ENCODE measurements around the gene OR4S1. TPM values are rescaled to one million over a fixed set of nuclear protein-coding genes. Genes with fewer than 3 reads are reported as not detected.
A peak's percentile ranks its signal among the peaks of the same experiment; 100 is the strongest.
"Not testable (repeated sequence)": the region's sequence is repeated elsewhere in the genome, so short reads cannot be mapped to it uniquely, and the experiment has no call there.

OR4S1 gene, protein sequence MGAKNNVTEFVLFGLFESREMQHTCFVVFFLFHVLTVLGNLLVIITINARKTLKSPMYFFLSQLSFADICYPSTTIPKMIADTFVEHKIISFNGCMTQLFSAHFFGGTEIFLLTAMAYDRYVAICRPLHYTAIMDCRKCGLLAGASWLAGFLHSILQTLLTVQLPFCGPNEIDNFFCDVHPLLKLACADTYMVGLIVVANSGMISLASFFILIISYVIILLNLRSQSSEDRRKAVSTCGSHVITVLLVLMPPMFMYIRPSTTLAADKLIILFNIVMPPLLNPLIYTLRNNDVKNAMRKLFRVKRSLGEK
- total RNA-seq: not detected

DNA sequence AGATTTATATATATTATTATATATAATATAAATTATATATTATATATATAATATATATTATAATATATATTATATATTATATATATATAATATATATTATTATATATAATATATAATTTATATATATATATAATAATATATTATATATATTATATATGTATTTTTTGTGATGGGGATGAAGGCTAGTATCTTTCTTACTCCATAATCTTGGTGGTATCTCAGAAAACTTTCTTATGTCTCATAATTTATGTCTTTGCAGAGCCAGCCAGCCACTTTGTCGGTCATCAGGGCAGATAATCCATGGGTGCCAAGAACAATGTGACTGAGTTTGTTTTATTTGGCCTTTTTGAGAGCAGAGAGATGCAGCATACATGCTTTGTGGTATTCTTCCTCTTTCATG is at the start of gene OR4S1:
TSS of gene OR4S1 (plus strand) at position 301 of the 400 bp plus-strand sequence. CDS start at position 301, 0 bp downstream.
- H3K4me3 Mint-ChIP-seq: no peak within 1 kb of the TSS
- no peak for ATAC-seq
- peaks cover 16 to 42% of the 10 kb centered on the region in 2 donors for H3K27me3 Mint-ChIP-seq

DNA sequence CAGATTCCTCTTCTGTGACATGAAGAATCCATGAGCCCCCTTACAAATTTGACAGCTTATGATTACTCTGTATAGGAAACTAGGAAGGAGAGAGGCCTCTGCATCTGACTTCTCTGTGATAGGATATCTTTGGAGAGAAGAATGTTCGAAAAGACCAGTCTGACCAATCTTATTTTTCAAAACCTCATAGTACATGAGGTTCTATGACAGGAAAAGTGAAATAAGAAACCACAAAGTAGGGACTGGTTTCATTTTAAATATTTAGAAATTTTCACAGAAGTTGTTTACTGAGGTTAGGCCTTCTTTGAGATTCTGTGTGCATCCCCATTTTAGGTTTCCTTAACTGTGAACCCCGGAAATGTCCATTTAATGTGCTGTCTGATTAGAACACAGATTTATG is 44.4 kb upstream of the OR4S1 start:
- Mint-ChIP-seq H3K9me3 (no peaks in the 10 kb centered on the region), H3K4me3 (no peak overlapping the region), H3K27me3 (peaks cover 3 to 29% of the 10 kb centered on the region in 2 donors), H3K36me3 (no peaks in the 10 kb centered on the region), H3K27ac (no peak overlapping the region), H3K4me1 (ENCODE audit: low read depth in 2 of 2) (no peaks in the 10 kb centered on the region)
- DNase-seq (ENCODE audit: low spot score): no peak
- no peak for ATAC-seq

More for the DNA sequence above, at the start of gene OR4S1:
- Mint-ChIP-seq H3K4me1 (ENCODE audit: low read depth in 2 of 2) (no peaks in the 10 kb centered on the region), H3K9me3 (no peaks in the 10 kb centered on the region), H3K27ac (no peak within 1 kb of the TSS), H3K36me3 (no peaks in the 10 kb centered on the region)
- DNase-seq (ENCODE audit: low spot score): no peak

DNA sequence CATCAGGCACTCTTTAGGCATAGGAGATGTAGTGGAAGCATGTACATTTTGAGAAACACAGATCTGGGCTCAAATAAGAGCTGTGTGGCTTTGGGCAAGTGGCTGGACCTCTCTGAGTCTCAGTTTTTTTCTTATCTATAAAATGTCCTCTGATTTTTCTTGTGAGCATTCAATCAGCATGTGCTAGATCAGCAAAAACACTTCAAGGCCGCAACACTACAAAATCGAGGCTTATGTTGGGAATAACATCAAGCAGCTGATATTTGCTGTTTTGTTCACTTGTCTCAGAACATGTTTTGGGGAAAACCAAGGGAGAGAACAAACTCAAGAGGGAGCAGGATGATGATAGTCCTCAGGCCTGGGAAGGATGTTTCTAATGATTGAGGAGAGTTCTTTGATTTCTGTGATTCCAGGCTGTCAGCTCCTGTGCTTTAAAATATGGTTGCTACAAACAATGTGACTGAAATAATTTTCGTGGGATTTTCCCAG is 42.6 kb upstream of the OR4S1 start, which contains the start of gene OR4X1:
TSS of gene OR4X1 (plus strand) at position 439 of the 489 bp plus-strand sequence. CDS start at position 439, 0 bp downstream.
- H3K4me3 Mint-ChIP-seq: no peak within 1 kb of the TSS
- H3K36me3 Mint-ChIP-seq: no peaks in the 10 kb centered on the region
- peaks cover 0 to 18% of the 10 kb centered on the region in 2 donors for H3K27me3 Mint-ChIP-seq
- no peaks in the 10 kb centered on the region for H3K9me3 Mint-ChIP-seq
- H3K27ac Mint-ChIP-seq: no peak within 1 kb of the TSS
- DNase-seq (ENCODE audit: low spot score) (no peak), ATAC-seq (no peak)
- H3K4me1 Mint-ChIP-seq (ENCODE audit: low read depth in 2 of 2): no peaks in the 10 kb centered on the region

DNA sequence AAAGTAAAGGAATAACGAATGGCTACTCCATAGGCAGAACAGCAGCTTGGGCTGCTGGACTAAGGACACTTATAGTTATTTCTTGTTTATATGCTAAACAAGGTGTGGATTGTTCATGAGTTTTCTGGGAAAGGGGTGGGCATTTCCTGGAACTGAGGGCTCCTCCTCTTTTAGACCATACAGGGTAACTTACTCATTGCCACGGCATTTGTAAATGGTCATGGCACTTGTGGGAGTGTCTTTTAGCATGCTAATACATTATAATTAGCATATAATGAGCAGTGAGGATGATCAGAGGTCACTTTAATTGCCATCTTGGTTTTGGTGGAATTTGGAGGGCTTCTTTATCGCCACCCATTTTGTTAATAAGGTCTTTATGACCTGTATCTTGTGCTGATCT is 35.4 kb upstream of the OR4S1 start:
- peaks cover 7 to 11% of the 10 kb centered on the region in 2 donors for H3K27me3 Mint-ChIP-seq
- no peaks in the 10 kb centered on the region for H3K36me3 Mint-ChIP-seq
- H3K4me3 Mint-ChIP-seq: no peak overlapping the region
- no peaks in the 10 kb centered on the region for H3K4me1 Mint-ChIP-seq (ENCODE audit: low read depth in 2 of 2)
- ATAC-seq (no peak), DNase-seq (ENCODE audit: low spot score) (no peak)
- no peak overlapping the region for H3K27ac Mint-ChIP-seq
- H3K9me3 Mint-ChIP-seq: no peaks in the 10 kb centered on the region

DNA sequence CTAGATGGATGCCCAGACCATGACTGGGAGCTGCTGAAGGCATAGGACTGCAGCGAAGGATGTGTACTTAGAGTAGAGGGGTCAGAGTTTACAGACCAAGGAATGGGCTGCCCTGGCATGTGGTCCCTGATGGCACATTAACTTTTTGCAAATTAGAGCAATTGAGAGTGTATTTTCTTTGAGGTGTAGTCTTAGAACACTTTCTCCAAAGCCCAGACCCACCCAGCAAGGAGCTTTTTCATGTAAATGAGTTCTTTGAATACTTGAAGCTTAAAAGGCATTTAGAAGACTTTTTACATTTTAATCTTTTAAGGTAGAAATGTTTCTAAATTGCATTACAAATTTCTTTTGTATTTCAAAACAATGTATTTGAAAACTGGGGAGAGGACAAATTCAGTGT is 33.4 kb upstream of the OR4S1 start:
- Mint-ChIP-seq H3K27me3 (peaks cover 7 to 11% of the 10 kb centered on the region in 2 donors), H3K9me3 (no peaks in the 10 kb centered on the region), H3K4me1 (ENCODE audit: low read depth in 2 of 2) (no peaks in the 10 kb centered on the region), H3K4me3 (no peak overlapping the region), H3K36me3 (no peaks in the 10 kb centered on the region), H3K27ac (no peak overlapping the region)
- ATAC-seq (no peak), DNase-seq (ENCODE audit: low spot score) (no peak)

DNA sequence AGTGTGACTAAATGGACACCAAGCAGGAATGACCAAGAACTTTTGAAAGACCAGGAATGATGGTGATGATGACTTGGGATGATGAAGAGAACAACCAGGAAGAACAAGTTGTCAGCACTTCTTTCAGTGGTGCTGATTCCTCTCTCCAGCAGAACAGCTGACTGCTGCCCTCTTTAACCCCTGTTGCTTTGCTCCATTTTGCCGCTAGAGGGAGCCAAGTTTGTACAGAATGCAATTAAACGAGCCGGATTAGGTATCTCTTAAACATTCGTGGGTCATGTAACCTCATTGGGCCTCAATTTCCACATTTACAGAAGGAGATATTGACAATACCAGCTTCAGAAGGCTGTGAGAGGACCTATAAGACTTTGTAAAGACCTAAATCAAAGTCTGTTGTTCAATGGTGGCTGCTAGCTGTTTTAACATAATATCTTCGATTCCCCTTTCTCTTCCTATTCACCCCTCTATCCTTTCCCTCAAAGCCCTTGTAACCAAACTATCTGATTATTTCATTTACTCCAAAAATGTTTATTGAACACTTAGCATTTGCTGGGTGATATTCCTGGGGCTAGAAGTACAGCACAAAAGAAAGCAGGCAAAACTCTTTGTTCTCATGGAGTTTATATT is 1.9 kb downstream of the OR4S1 start:
- H3K4me1 Mint-ChIP-seq (ENCODE audit: low read depth in 2 of 2): no peaks in the 10 kb centered on the region
- no peaks in the 10 kb centered on the region for H3K36me3 Mint-ChIP-seq
- DNase-seq (ENCODE audit: low spot score): peak; percentile 70
- H3K27me3 Mint-ChIP-seq: peaks cover 16 to 30% of the 10 kb centered on the region in 2 donors
- no peak for ATAC-seq
- no peak overlapping the region for H3K27ac Mint-ChIP-seq
- H3K9me3 Mint-ChIP-seq: no peaks in the 10 kb centered on the region
- no peak overlapping the region for H3K4me3 Mint-ChIP-seq

DNA sequence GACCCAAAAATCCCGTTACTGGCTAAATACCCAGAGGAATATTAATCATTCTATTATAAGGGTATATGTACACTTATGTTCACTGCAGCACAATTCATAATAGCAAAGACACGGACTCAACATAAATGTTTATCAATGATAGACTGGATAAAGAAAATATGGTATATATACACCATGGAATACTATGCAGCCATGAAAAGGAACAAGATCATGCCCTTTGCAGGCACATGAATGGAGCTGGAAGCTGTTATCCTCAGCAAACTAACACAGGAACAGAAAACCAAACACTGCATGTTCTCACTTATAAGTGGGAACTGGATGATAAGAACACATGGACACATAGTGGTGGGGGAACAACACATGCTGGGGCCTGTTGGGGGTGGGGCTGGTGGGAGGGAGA is 7.6 kb downstream of the OR4S1 start:
- peaks cover 4 to 26% of the 10 kb centered on the region in 2 donors for H3K27me3 Mint-ChIP-seq
- not testable (repeated sequence) for DNase-seq (ENCODE audit: low spot score); H3K36me3 Mint-ChIP-seq

DNA sequence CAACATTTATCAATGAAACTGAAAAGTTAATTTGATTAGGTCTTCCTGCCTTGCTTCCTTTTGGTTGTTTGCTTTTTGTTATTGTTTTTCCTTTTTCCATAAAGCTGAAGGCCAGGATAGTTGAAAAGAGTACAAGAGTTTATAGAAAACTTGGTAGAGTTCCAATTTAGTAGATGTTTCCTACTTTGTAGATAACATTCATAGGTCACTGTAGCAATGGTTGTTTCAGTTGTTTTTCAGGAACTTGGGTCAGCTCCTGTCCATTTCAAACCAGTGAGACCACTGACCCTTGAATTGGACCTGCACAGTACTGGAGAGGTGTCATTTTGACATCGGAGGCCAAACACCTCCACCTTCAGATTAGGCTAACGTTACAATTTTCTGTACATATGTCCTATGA is 13.8 kb downstream of the OR4S1 start:
- not testable (repeated sequence) for H3K9me3 Mint-ChIP-seq; H3K4me3 Mint-ChIP-seq; H3K27ac Mint-ChIP-seq; H3K36me3 Mint-ChIP-seq; H3K4me1 Mint-ChIP-seq (ENCODE audit: low read depth in 2 of 2); ATAC-seq; DNase-seq (ENCODE audit: low spot score)
- peaks cover 13 to 20% of the 10 kb centered on the region in 2 donors for H3K27me3 Mint-ChIP-seq

More for the DNA sequence above, 7.6 kb downstream of the OR4S1 start:
- not testable (repeated sequence) for H3K9me3 Mint-ChIP-seq; H3K4me1 Mint-ChIP-seq (ENCODE audit: low read depth in 2 of 2); ATAC-seq; H3K27ac Mint-ChIP-seq; H3K4me3 Mint-ChIP-seq

DNA sequence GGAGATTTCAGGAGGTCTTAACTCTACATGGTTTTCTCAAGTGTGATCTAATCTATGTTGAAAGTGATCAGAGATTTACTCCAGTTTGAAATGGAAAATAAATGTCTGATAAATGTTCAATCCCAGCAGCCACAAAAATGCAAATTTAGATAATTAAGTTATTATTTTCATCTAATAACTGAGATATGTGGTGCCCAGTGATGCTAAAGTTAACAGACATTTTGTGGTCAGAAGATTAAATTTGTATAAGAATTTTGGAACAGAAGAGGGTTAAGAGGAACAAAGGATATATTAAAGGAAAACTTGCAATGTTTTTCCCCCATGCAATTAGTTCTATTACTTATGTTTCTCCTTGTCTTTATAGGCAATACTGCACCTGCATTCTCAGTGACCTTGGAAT is 18.6 kb downstream of the OR4S1 start, which contains the start of gene OR4C3:
TSS of gene OR4C3 (plus strand) at position 301 of the 400 bp plus-strand sequence. CDS start 102 bp downstream, outside the sequence.
- not testable (repeated sequence) for ATAC-seq; H3K9me3 Mint-ChIP-seq; H3K27me3 Mint-ChIP-seq; H3K4me3 Mint-ChIP-seq; H3K27ac Mint-ChIP-seq; DNase-seq (ENCODE audit: low spot score); H3K36me3 Mint-ChIP-seq
- H3K4me1 Mint-ChIP-seq (ENCODE audit: low read depth in 2 of 2): peaks cover 8 to 12% of the 10 kb centered on the region in 2 donors

DNA sequence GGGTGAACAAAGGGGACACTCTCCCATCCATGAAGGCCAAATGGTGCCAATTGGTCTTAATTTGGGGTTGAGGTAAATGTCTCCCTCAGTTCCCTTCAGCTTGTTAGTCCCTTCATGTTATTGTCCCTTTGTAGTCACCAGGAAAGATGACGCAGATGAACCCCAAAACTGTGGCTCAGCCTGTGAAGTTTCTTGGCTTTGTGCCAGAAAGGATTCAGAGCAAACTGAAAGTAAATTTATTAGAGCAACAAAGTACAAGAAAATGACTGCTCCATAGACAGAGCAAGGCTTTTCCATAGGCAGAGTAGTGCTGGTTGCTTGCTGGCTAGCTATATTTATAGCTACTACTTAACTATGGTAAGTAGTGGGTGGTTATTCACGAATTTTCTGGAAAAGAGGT is 35.4 kb downstream of the OR4S1 start:
- ATAC-seq (no peak), DNase-seq (ENCODE audit: low spot score) (no peak)
- Mint-ChIP-seq H3K27ac (no peak overlapping the region), H3K27me3 (peaks cover 0 to 6% of the 10 kb centered on the region in 2 donors), H3K36me3 (peaks cover 6% of the 10 kb centered on the region), H3K9me3 (peaks cover 7% of the 10 kb centered on the region), H3K4me3 (no peak overlapping the region), H3K4me1 (ENCODE audit: low read depth in 2 of 2) (peaks cover 0 to 5% of the 10 kb centered on the region in 2 donors)

DNA sequence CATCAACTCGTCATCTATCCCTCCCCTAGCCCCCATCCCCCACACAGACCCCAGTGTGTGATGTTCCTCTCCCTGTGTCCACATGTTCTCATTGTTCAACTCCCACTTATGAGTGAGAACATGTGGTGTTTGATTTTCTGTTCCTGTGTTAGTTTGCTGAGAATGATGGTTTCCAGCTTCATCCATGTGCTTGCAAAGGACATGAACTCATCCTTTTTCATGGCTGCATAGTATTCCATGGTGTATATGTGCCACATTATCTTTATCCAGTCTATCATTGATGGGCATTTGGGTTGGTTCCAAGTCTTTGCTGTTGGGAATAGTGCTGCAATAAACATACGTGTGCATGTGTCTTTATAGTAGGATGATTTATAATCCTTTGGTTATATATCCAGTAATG is 36.5 kb downstream of the OR4S1 start:
- not testable (repeated sequence) for H3K27me3 Mint-ChIP-seq

DNA sequence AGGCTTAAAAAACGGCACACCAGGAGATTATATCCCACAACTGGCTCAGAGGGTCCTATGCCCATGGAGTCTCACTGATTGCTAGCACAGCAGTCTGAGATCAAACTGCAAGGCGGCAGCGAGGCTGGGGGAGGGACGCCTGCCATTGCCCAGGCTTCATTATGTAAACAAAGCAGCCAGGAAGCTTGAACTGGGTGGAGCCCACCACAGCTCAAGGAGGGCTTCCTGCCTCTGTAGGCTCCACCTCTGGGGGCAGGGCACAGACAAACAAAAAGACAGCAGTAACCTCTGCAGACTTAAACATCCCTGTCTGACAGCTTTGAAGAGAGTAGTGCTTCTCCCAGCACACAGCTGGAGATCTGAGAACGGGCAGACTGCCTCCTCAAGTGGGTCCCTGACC is 40.3 kb downstream of the OR4S1 start:
- not testable (repeated sequence) for H3K4me1 Mint-ChIP-seq (ENCODE audit: low read depth in 2 of 2); H3K27me3 Mint-ChIP-seq; ATAC-seq; DNase-seq (ENCODE audit: low spot score); H3K4me3 Mint-ChIP-seq; H3K27ac Mint-ChIP-seq
- Mint-ChIP-seq H3K9me3 (peaks cover 10% of the 10 kb centered on the region), H3K36me3 (peaks cover 29% of the 10 kb centered on the region)

More for the DNA sequence above, 36.5 kb downstream of the OR4S1 start:
- H3K27ac Mint-ChIP-seq; DNase-seq (ENCODE audit: low spot score); H3K9me3 Mint-ChIP-seq; ATAC-seq; H3K4me1 Mint-ChIP-seq (ENCODE audit: low read depth in 2 of 2); H3K4me3 Mint-ChIP-seq: not testable (repeated sequence)
- H3K36me3 Mint-ChIP-seq: peaks cover 14% of the 10 kb centered on the region

DNA sequence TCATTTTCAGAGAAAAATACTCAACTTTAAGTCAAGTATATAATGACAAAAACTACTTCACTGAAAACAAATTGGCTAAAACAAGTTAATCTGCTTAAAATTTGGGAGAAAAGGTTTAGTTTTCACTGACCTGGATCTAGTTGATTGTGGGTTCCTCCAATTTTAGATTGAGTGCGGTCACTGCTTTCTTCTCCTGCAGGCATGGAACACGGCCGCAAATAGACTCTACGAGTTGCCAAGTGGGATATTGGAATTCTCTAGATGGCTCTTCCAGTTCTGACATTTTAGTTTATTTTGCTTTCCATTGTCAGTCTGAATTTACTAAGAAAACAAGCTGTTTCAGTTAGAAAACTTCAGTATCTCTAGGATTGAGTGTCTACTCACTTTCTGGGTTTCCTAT is 48.0 kb downstream of the OR4S1 start:
- ATAC-seq: no peak
- Mint-ChIP-seq H3K27me3 (peaks cover 0 to 7% of the 10 kb centered on the region in 2 donors), H3K4me1 (ENCODE audit: low read depth in 2 of 2) (no peaks in the 10 kb centered on the region), H3K9me3 (peaks cover 11% of the 10 kb centered on the region), H3K36me3 (peaks cover 10% of the 10 kb centered on the region), H3K4me3 (no peak overlapping the region), H3K27ac (no peak overlapping the region)
- DNase-seq (ENCODE audit: low spot score): no peak

DNA sequence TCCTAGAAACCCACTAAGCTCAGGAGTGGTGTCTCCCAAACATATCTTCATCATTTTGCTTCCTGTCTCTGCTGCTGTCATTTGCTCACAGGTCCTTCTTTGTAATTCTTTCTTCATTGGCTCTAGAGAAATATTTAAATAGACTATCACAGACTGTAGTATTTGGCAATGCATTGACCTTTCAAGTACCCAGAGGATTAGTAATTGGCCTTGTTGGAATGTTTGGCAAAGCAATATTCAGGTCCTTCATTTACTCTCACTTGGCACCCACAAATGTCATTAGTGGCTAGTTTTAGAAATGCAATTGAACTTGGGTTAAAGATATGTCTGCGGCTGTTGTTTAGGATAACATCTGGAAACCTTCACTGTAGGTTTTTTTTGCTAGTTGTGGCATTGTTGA is 48.7 kb downstream of the OR4S1 start:
- Mint-ChIP-seq H3K4me3 (no peak overlapping the region), H3K27ac (no peak overlapping the region), H3K27me3 (peaks cover 0 to 10% of the 10 kb centered on the region in 2 donors), H3K9me3 (peaks cover 11% of the 10 kb centered on the region), H3K4me1 (ENCODE audit: low read depth in 2 of 2) (no peaks in the 10 kb centered on the region), H3K36me3 (peaks cover 8% of the 10 kb centered on the region)
- DNase-seq (ENCODE audit: low spot score): no peak
- no peak for ATAC-seq

Data from natural killer cell treated with Interleukin-12 subunit alpha and Interleukin-12 subunit beta and Interleukin-15 and Interleukin-18, amount 100 ng/mL, for 72 hours (primary cell).